GM21447 (cell line): ENCODE data around the gene USP51.
"Not testable (repeated sequence)": the region's sequence is repeated elsewhere in the genome, so short reads cannot be mapped to it uniquely, and the experiment has no call there.

ENCODE experiments used
- ATAC-seq: cut with Tn5 transposase; IDR thresholded peaks from one replicate; pipeline ENCODE4 v1.9.1; 2021; ENCODE audit not compliant: unreplicated experiment

USP51 gene

DNA sequence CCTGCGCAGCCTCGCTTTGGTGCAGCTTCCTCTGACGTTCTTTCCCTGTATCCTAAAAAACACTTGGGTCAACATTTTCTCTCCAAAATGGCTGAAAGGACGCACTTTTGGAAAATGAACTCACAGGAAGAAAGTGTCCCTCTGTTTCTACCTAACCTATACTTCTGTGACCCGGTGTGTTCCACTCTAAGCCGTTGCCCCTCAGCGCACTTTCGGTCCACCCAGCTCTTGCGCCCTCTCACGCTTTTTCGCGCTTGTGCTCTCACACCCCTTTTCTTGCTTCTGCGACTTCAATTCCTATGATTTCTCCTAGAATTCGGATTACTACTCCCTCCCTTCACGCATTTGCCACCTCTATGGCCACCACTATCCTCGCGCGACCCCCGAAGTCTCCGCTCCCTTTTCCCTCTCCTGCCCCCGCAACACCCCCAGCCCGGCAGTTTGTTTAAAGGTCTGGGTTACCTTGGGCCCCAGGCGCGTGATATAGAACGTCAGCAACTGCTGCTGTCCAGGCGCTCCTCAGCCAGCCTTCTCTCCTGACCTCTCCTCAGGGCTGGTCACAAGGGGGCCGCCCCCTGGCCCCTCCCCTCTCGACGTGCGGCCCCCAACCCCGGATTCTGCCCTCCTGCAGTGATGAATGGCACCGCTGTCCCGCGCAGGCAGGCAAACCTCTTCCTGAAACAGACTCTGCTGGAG, at the start of gene USP51:
Gene USP51, minus strand, starts transcription at position 535 of the 696 bp plus-strand sequence. CDS start 909 bp downstream, outside the sequence.
- peak; percentile 60 for ATAC-seq

GRCh38 chrX:55524487-55524886, 34.8 kb upstream of the USP51 start:
- no peak for ATAC-seq

DNA sequence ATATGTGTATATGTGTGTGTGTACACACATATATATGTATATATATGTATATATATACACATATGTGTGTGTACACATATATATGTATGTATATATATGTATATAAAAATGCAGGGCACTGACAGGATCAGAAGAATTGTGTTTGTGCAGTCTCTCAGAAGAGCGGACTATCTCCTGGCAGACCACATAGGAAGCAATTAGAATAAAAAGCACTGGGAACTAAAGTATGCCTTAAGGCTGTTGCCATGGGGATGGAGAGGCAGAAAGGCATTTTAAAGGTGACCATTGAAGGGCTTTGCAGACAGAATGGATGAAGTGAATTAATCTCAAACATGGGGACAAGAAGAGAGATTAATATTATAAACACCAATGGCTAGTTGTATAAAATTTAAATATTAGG, 33.7 kb upstream of the USP51 start:
- ATAC-seq = no peak

- no peak for ATAC-seq
These were observed 33.1 kb upstream of the USP51 start for GRCh38 chrX:55522596-55523276.

- no peak for ATAC-seq
These were observed 32.0 kb upstream of the USP51 start for GRCh38 chrX:55521687-55522086.

GRCh38 chrX:55516794-55517481, 27.3 kb upstream of the USP51 start:
- not testable (repeated sequence) for ATAC-seq

- ATAC-seq = not testable (repeated sequence)
These were observed 23.5 kb upstream of the USP51 start for GRCh38 chrX:55513045-55513737.

GRCh38 chrX:55508410-55509152, 18.9 kb upstream of the USP51 start:
- ATAC-seq = not testable (repeated sequence)

DNA sequence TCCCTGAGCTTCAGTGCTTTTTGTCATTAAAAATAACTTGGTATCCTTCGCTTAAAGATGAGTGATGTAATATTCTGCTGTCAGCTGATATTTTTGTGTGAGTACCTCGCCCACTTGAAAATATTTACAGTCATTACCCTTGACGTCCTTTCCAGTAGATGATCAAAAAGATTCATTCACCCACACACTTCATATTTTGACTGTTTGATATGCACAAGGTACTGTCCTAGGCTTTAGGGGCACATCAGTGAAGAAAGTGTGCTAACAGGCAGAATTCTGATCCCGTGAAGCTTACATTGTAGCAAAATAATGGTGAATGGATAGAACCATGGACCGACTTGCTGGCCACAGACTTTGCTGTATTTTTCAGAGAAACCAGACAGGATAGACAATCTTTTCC, 18.1 kb upstream of the USP51 start:
- ATAC-seq = not testable (repeated sequence)

GRCh38 chrX:55507010-55507409, 17.4 kb upstream of the USP51 start:
- not testable (repeated sequence) for ATAC-seq

DNA sequence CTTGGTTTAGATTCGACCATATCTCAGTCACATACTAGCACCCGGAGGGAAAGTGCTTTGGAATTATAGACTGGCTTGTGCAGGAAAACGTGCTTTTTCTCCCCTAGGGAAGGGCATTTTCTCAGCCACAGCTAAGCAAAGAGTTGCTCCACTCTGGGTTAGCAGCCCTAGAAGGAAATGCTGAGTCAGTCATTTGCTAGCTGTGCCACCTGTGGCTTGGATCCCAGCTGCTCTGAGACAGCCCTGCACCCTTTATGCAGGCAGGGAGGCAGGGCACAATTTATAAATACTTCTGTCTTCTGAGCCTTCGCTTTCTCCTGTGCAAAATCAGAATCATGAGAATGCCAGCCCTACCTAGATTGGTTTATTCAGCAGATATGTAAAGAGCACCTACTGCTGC, 1.3 kb upstream of the USP51 start:
- no peak for ATAC-seq

DNA sequence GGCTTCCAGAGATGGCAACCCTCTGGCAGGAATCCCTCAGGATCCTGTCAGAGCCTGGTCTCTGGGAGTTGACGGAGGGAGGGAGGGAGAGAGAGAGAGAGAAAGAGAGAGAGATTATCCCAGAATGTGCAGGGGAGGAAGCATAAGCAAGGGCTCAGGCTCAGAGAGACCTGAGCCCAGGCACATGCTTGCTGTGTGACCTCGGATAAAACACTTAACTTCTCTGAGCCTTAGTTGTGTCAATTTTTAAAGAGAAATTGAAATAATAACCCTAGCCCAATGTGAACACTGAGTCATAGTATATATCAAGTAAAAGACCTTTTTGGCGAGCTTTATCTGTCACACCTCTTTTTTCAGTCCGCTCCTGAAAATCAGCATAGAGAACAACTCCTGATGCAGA, 473 bp upstream of the USP51 start:
- ATAC-seq = no peak

DNA sequence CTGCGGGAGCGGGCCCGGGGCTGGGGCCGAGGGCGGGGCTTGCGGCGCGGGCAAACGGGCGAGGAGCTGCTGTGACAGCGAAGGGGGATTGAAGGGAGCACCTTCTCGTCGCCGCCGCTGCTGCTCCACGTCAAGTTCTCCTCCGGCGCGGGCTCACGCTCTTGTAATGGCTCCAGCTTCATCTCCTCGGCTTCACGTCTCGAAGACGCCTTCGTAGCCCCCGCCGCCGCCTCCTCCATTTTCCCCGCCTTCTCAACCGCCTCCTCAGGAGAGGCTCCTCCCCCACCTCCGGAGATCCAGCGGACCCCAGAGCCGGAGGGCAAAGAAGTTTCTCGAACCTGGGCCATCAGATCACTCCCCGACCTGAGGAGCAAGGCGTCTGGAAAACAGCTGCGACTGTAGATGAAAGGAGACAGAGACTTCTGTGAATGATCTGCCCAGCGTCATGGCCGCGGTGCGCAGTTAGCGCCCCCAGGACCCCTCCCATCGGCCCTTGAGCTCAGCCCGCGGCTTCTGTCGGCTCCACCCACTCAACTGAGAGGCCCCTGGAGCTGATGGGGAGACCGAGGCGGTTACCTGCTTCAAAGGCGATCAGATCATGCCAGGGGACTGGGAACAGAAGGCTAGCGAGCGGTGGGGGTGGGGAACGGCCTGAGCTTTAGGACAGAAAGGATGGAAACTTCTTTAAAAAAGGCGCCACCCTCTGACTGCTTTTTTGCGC, 895 bp downstream of the USP51 start:
- peak; percentile 60 for ATAC-seq

GRCh38 chrX:55488006-55488592, 1.5 kb downstream of the USP51 start:
- ATAC-seq = no peak

DNA sequence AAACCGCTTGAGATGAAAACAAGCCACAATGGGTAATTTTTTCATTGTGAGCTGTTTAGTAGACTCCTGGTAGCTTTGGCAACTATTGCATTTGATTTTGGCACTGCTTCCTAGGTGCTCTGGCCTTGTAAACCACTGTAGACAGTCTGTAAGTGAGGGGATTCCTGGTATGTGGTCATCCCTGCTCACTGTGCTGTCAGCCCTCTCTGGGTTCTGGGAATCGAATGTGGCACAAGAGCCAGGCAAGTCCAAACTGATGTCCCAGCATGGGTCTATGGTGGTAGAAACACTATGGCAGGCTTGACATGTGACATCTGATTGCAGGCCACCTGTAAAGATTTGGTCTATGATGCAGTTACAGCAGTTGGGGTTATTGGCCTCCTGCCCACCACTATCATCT, 2.5 kb downstream of the USP51 start:
- no peak for ATAC-seq

DNA sequence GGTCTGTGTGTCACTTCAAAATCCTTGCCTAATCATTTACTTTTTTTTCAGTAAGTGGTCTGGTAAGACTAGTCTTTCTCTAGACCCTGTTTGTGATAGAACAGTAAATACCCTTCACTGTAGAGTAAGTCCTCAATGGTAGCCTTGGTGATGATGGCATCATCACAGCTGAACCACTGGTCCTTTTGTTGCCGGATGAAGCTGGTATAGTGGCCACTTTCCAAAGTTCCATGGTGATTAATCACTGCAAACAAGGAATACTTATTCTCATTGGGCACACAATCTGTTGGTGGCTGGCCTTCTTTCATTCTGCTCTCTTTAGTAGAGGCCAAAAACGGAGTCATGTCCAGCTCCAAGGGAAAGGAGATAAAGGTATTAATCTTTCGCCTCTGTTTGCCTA, 2.9 kb downstream of the USP51 start:
- no peak for ATAC-seq

DNA sequence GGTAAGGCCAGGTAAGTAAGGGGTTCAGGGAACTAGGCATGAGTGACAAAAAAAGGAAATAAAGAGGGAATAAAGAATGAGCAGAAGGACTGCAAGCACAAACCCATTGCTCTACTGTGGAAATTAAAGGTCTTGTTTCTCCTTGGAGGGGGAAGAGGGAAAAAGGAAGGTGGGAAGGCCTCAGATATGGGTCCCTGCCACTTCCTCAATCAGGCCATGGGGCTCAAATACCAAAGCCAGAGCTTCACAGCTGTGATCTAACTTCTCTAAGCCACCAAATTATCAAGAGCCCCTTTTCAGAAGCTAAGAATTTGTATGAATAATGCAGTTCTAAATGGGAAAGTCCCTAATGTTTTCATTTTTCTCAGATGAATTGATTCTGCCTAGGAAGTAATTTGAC, 4.7 kb downstream of the USP51 start:
- ATAC-seq = no peak

- no peak for ATAC-seq
These were observed 9.1 kb downstream of the USP51 start for GRCh38 chrX:55480390-55481062.

DNA sequence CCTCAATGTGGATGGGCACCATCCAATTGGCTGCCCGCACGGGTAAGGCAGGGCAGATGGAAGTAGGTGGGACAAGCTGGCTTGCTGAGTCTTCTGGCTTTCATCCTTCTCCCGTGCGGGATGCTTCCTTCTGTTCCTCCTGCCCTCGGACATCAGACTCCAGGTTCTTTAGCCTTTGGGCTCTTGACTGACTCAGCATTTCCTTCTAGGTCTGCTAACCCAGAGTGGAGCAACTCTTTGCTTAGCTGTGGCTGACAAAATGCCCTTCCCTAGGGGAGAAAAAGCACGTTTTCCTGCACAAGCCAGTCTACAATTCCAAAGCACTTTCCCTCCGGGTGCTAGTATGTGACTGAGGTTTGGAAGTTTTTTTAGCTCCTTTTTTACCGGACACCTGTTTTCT, 9.7 kb downstream of the USP51 start:
- ATAC-seq = not testable (repeated sequence)
